ENCODE data around the gene PRAMEF5. TPM values are rescaled to one million over a fixed set of nuclear protein-coding genes. Genes with fewer than 3 reads are reported as not detected.
"Not testable (repeated sequence)": the region's sequence is repeated elsewhere in the genome, so short reads cannot be mapped to it uniquely, and the experiment has no call there.

The PRAMEF5 gene
- total RNA-seq = not detected

DNA sequence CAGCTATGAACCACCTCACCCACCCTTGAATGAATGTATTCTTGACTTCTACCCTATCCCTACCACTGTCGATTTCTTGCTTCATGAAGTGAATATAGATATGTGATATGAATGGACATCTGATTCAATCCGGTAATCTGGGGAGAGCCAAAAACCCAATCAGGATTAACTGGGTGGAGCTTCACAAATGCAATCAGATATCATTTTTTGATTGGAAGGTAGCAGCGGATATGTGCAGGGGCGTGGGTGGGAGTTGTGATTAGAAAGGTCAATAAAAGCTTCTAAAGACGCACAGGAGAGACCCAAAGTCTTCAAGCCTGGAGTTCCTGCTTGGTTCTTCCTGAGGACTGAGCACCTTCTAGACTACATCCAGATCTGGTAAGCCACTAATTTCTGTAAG, at the start of gene PRAMEF5:
TSS of gene PRAMEF5 (plus strand) at position 301 of the 400 bp plus-strand sequence. CDS start 5,071 bp downstream, outside the sequence.
- H3K27me3 ChIP-seq; intact Hi-C loops (cut with DNase I; ENCODE audit: low total_unique reads); in situ Hi-C loops (cut with MboI; ENCODE audit: low pct_ligation_motif_present in 1 of 4, low pct_unique_long_range_greater_than_20kb in 1 of 4, low sequenced_read_pairs in 3 of 4); H3K4me3 ChIP-seq; H3K9me3 ChIP-seq; H3K27ac ChIP-seq; H3K36me3 ChIP-seq; H3K4me1 ChIP-seq; DNase-seq: not testable (repeated sequence)
- 100% methylated on average over 1 to 2 of the region's 5 CpGs for WGBS, 2 donors (ENCODE audit: low coverage in 1 of 2)

DNA sequence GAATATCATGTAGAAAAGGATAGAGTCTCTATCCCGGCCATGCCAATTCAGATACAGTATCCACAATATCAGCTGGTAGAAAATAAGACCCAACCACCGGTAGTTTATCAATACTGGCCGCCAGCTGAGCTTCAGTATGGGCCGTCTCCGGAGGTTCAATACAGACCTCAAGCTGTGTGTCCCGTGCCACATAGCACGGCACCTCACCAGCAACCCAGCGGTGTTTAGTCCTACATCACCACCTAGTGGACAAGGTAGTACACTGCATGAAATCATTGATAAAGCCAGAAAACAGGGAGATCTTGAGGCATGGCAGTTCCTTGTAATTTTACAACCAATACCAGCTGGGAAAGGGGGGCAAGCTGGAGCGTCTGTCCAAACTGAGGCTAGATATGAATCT, 45.3 kb upstream of the PRAMEF5 start:
- DNase-seq; H3K36me3 ChIP-seq; H3K27me3 ChIP-seq; H3K27ac ChIP-seq; H3K9me3 ChIP-seq; H3K4me3 ChIP-seq; H3K4me1 ChIP-seq; intact Hi-C loops (cut with DNase I; ENCODE audit: low total_unique reads); in situ Hi-C loops (cut with MboI; ENCODE audit: low pct_ligation_motif_present in 1 of 4, low pct_unique_long_range_greater_than_20kb in 1 of 4, low sequenced_read_pairs in 3 of 4): not testable (repeated sequence)
- WGBS, 2 donors (ENCODE audit: low coverage in 1 of 2) = no CpG with 5 or more reads among the region's 9 CpGs

DNA sequence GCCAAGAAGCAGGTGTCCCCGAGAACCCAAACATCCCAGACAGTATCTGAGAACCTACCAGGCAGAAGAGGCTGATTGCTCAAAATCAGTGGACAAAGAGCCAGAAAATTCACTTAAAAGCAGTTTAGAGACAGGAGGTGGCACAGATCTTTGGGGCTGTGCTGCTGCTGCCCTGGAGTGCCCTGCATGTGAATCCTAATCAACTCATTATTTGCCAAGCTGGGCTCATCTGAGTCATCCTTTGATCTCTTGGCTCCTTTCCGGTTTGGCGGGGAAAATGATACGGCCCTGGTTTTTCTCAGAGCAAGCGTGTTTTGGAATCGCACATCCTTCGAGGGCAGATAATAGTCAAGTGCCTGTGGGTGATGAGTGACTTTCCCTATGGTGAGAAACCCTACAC, 37.4 kb upstream of the PRAMEF5 start:
- H3K36me3 ChIP-seq; H3K4me1 ChIP-seq; H3K27me3 ChIP-seq; H3K9me3 ChIP-seq; DNase-seq; intact Hi-C loops (cut with DNase I; ENCODE audit: low total_unique reads); in situ Hi-C loops (cut with MboI; ENCODE audit: low pct_ligation_motif_present in 1 of 4, low pct_unique_long_range_greater_than_20kb in 1 of 4, low sequenced_read_pairs in 3 of 4); H3K4me3 ChIP-seq; H3K27ac ChIP-seq: not testable (repeated sequence)
- no CpG with 5 or more reads among the region's 7 CpGs for WGBS, 2 donors (ENCODE audit: low coverage in 1 of 2)

DNA sequence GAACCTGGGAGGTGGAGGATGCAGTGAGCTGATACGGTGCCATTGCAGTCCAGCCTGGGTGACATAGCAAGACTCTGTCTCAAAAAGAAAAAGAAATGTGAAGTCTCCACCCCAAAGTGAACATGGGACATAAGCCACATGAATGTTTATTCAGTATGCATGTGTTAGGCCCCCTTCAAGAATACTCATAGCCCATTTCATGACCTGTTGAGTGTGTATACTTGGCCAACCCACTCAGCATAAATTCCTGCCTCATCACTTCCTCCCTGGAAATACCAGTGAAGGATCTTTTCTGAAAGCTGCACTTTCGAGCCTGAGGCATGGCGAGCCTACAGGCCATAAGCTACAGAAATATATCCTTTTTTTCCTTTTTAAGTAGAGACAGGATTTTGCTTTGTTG, 34.8 kb upstream of the PRAMEF5 start:
- not testable (repeated sequence) for H3K4me3 ChIP-seq

GRCh38 chr1:13222788-13223187, 31.2 kb upstream of the PRAMEF5 start:
- H3K27ac ChIP-seq; in situ Hi-C loops (cut with MboI; ENCODE audit: low pct_ligation_motif_present in 1 of 4, low pct_unique_long_range_greater_than_20kb in 1 of 4, low sequenced_read_pairs in 3 of 4); H3K4me1 ChIP-seq; H3K27me3 ChIP-seq; H3K9me3 ChIP-seq; H3K36me3 ChIP-seq; H3K4me3 ChIP-seq; intact Hi-C loops (cut with DNase I; ENCODE audit: low total_unique reads); DNase-seq: not testable (repeated sequence)
- WGBS, 2 donors (ENCODE audit: low coverage in 1 of 2) = no CpG with 5 or more reads among the region's 4 CpGs

More for the DNA sequence above, 34.8 kb upstream of the PRAMEF5 start:
- H3K27ac ChIP-seq; in situ Hi-C loops (cut with MboI; ENCODE audit: low pct_ligation_motif_present in 1 of 4, low pct_unique_long_range_greater_than_20kb in 1 of 4, low sequenced_read_pairs in 3 of 4); intact Hi-C loops (cut with DNase I; ENCODE audit: low total_unique reads); DNase-seq; H3K4me1 ChIP-seq; H3K36me3 ChIP-seq; H3K27me3 ChIP-seq; H3K9me3 ChIP-seq: not testable (repeated sequence)
- no CpG with 5 or more reads among the region's 3 CpGs for WGBS, 2 donors (ENCODE audit: low coverage in 1 of 2)

GRCh38 chr1:13224480-13225060, 29.4 kb upstream of the PRAMEF5 start:
- H3K27me3 ChIP-seq = peaks cover 5% of the 10 kb centered on the region
- no peaks in the 10 kb centered on the region for H3K9me3 ChIP-seq
- in situ Hi-C loops (cut with MboI; ENCODE audit: low pct_ligation_motif_present in 1 of 4, low pct_unique_long_range_greater_than_20kb in 1 of 4, low sequenced_read_pairs in 3 of 4) = loop anchor here in 1 of 4 donors (25.0 kb wide), 1 partner anchor 962 kb away; no protein-coding TSS in a partner anchor
- intact Hi-C loops (cut with DNase I; ENCODE audit: low total_unique reads) = no loop called here
- H3K4me1 ChIP-seq = no peaks in the 10 kb centered on the region
- 77 to 82% methylated on average over 4 to 5 of the region's 5 CpGs for WGBS, 2 donors (ENCODE audit: low coverage in 1 of 2)
- H3K27ac ChIP-seq = no peak overlapping the region
- no peak for DNase-seq
- no peaks in the 10 kb centered on the region for H3K36me3 ChIP-seq
- no peak overlapping the region for H3K4me3 ChIP-seq
- TF ChIP-seq POLR2A (IDR thresholded peaks at IDR 0.05) (no peak), POLR2AphosphoS5 (IDR thresholded peaks at IDR 0.05) (no peak), CTCF (IDR thresholded peaks at IDR 0.05) (no peak), EP300 (IDR thresholded peaks at IDR 0.05; ENCODE audit: low read depth) (no peak)

GRCh38 chr1:13225675-13226204, 28.3 kb upstream of the PRAMEF5 start, which contains the start of gene PRAMEF18:
PRAMEF18 (minus strand) TSS chr1:13226154; CDS start chr1:13226106, 48 bp downstream.
- WGBS, 2 donors (ENCODE audit: low coverage in 1 of 2) = 68% methylated on average over 8 of the region's 9 CpGs; no CpG with 5 or more reads in 1 of the 2 donors
- in situ Hi-C loops (cut with MboI; ENCODE audit: low pct_ligation_motif_present in 1 of 4, low pct_unique_long_range_greater_than_20kb in 1 of 4, low sequenced_read_pairs in 3 of 4) = loop anchor here in 1 of 4 donors (25.0 kb wide), 1 partner anchor 963 kb away; no protein-coding TSS in a partner anchor
- H3K27ac ChIP-seq; H3K9me3 ChIP-seq; H3K36me3 ChIP-seq; H3K4me1 ChIP-seq; intact Hi-C loops (cut with DNase I; ENCODE audit: low total_unique reads); DNase-seq; H3K4me3 ChIP-seq; H3K27me3 ChIP-seq: not testable (repeated sequence)

- DNase-seq; H3K4me3 ChIP-seq; H3K9me3 ChIP-seq; H3K36me3 ChIP-seq; H3K27ac ChIP-seq; H3K4me1 ChIP-seq; intact Hi-C loops (cut with DNase I; ENCODE audit: low total_unique reads); H3K27me3 ChIP-seq: not testable (repeated sequence)
- in situ Hi-C loops (cut with MboI; ENCODE audit: low pct_ligation_motif_present in 1 of 4, low pct_unique_long_range_greater_than_20kb in 1 of 4, low sequenced_read_pairs in 3 of 4) = loop anchor here in 1 of 4 donors (25.0 kb wide), 1 partner anchor 965 kb away; no protein-coding TSS in a partner anchor
- WGBS, 2 donors (ENCODE audit: low coverage in 1 of 2) = 81 to 88% methylated on average over 8 of the region's 8 CpGs
Measured at GRCh38 chr1:13227271-13228055, 26.5 kb upstream of the PRAMEF5 start.

Data from transverse colon (tissue), 4 donors.